KOPT-K1 (cell line): ENCODE results near the gene CCDC83.

ENCODE experiments used
- H3K27ac ChIP-seq: fragments of 200-600 bp; sonication (generic); 2 replicates; pipeline ENCODE4 v1.5.1; 2016; ENCODE audit warnings: antibody characterized with exemption, mild to moderate bottlenecking, low read depth, low read length; ENCODE audit not compliant: poor library complexity, severe bottlenecking
- H3K36me3 ChIP-seq: fragments of 200-600 bp; sonication (generic); 2 replicates; pipeline ENCODE4 v1.5.1; 2017; ENCODE audit warnings: antibody characterized with exemption, mild to moderate bottlenecking, low read length, moderate library complexity; ENCODE audit not compliant: insufficient read depth
- H3K9me3 ChIP-seq: fragments of 200-600 bp; sonication (generic); 2 replicates; pipeline ENCODE4 v1.5.1; 2017; ENCODE audit warnings: antibody characterized with exemption, low read length, mild to moderate bottlenecking; ENCODE audit not compliant: insufficient read depth, poor library complexity, severe bottlenecking

The CCDC83 gene

GRCh38 chr11:85934596-85935169, 79.5 kb downstream of the CCDC83 start:
- Histone ChIP-seq H3K9me3 (peaks cover 10% of the 10 kb centered on the region), H3K27ac (no peak overlapping the region), H3K36me3 (no peaks in the 10 kb centered on the region)

GRCh38 chr11:85935751-85936150, 80.6 kb downstream of the CCDC83 start:
- Histone ChIP-seq H3K27ac (no peak overlapping the region), H3K36me3 (no peaks in the 10 kb centered on the region), H3K9me3 (peaks cover 10% of the 10 kb centered on the region)

GRCh38 chr11:85937835-85938234, 82.7 kb downstream of the CCDC83 start:
- H3K9me3 ChIP-seq, result peaks cover 10% of the 10 kb centered on the region
- no peak overlapping the region for H3K27ac ChIP-seq

GRCh38 chr11:85939099-85940015, 84.2 kb downstream of the CCDC83 start:
- Histone ChIP-seq H3K9me3 (peaks cover 11% of the 10 kb centered on the region), H3K36me3 (no peaks in the 10 kb centered on the region), H3K27ac (no peak overlapping the region)

More at GRCh38 chr11:85937835-85938234, 82.7 kb downstream of the CCDC83 start:
- H3K36me3 ChIP-seq, result no peaks in the 10 kb centered on the region

- H3K36me3 ChIP-seq, result no peaks in the 10 kb centered on the region
- no peak overlapping the region for H3K27ac ChIP-seq
- peaks cover 16% of the 10 kb centered on the region for H3K9me3 ChIP-seq
Observed at GRCh38 chr11:85941380-85941973, 86.3 kb downstream of the CCDC83 start.

GRCh38 chr11:85945296-85945695, 90.1 kb downstream of the CCDC83 start:
- Histone ChIP-seq H3K27ac (no peak overlapping the region), H3K9me3 (peaks cover 16% of the 10 kb centered on the region), H3K36me3 (no peaks in the 10 kb centered on the region)

GRCh38 chr11:85945788-85946187, 90.6 kb downstream of the CCDC83 start:
- Histone ChIP-seq H3K36me3 (no peaks in the 10 kb centered on the region), H3K27ac (no peak overlapping the region)

GRCh38 chr11:85946221-85946620, 91.0 kb downstream of the CCDC83 start:
- H3K36me3 ChIP-seq, result no peaks in the 10 kb centered on the region
- peaks cover 16% of the 10 kb centered on the region for H3K9me3 ChIP-seq
- no peak overlapping the region for H3K27ac ChIP-seq

More at GRCh38 chr11:85945788-85946187, 90.6 kb downstream of the CCDC83 start:
- peaks cover 16% of the 10 kb centered on the region for H3K9me3 ChIP-seq

- Histone ChIP-seq H3K27ac (no peak overlapping the region), H3K9me3 (peaks cover 16% of the 10 kb centered on the region), H3K36me3 (no peaks in the 10 kb centered on the region)
Observed at GRCh38 chr11:85947431-85948272, 92.5 kb downstream of the CCDC83 start.

GRCh38 chr11:85948884-85949283, 93.7 kb downstream of the CCDC83 start:
- Histone ChIP-seq H3K9me3 (peaks cover 25% of the 10 kb centered on the region), H3K27ac (no peak overlapping the region), H3K36me3 (peaks cover 9% of the 10 kb centered on the region; the same call in 1 of the 2 replicates)

GRCh38 chr11:85949798-85950197, 94.6 kb downstream of the CCDC83 start:
- peaks cover 20% of the 10 kb centered on the region for H3K9me3 ChIP-seq
- H3K36me3 ChIP-seq, result peaks cover 18% of the 10 kb centered on the region
- H3K27ac ChIP-seq, result no peak overlapping the region

- peaks cover 13% of the 10 kb centered on the region for H3K9me3 ChIP-seq
- H3K36me3 ChIP-seq, result peaks cover 25% of the 10 kb centered on the region
- H3K27ac ChIP-seq, result no peak overlapping the region
Observed at GRCh38 chr11:85950317-85951048, 95.3 kb downstream of the CCDC83 start.

- Histone ChIP-seq H3K9me3 (peaks cover 10% of the 10 kb centered on the region), H3K36me3 (peaks cover 30% of the 10 kb centered on the region), H3K27ac (no peak overlapping the region)
Observed at GRCh38 chr11:85951049-85951405, 95.8 kb downstream of the CCDC83 start.

GRCh38 chr11:85951428-85952107, 96.4 kb downstream of the CCDC83 start:
- Histone ChIP-seq H3K36me3 (peaks cover 36% of the 10 kb centered on the region), H3K9me3 (peaks cover 10% of the 10 kb centered on the region)

More at GRCh38 chr11:85951428-85952107, 96.4 kb downstream of the CCDC83 start:
- H3K27ac ChIP-seq, result no peak overlapping the region
